ENCODE results near the gene ZNF780A.

Gene ZNF780A

GRCh38 chr19:40070058-40070457 lies 20.7 kb downstream of the ZNF780A start:
- Histone ChIP-seq H3K79me2 (ENCODE audit: low read length) (no peaks in the 10 kb centered on the region), H3K27me3 (ENCODE audit: low read depth, low read length) (no peaks in the 10 kb centered on the region), H4K20me1 (ENCODE audit: insufficient read depth, low read length) (no peaks in the 10 kb centered on the region), H3K27ac (ENCODE audit: low read length) (no peak overlapping the region), H3K9me3 (ENCODE audit: insufficient read depth, low read length) (peaks cover 12% of the 10 kb centered on the region; the same call in 1 of the 2 replicates), H3K9ac (ENCODE audit: low read length) (no peak overlapping the region), H2AFZ (ENCODE audit: low read depth, low read length) (no peak overlapping the region), H3K4me2 (ENCODE audit: low read length) (no peak overlapping the region), H3K4me1 (ENCODE audit: low read length) (no peaks in the 10 kb centered on the region), H3K36me3 (replicated peaks; ENCODE audit: low read depth, low read length) (peaks cover 54% of the 10 kb centered on the region), H3K4me3 (ENCODE audit: low read length) (no peak overlapping the region)
- TF ChIP-seq, protein P1, sequence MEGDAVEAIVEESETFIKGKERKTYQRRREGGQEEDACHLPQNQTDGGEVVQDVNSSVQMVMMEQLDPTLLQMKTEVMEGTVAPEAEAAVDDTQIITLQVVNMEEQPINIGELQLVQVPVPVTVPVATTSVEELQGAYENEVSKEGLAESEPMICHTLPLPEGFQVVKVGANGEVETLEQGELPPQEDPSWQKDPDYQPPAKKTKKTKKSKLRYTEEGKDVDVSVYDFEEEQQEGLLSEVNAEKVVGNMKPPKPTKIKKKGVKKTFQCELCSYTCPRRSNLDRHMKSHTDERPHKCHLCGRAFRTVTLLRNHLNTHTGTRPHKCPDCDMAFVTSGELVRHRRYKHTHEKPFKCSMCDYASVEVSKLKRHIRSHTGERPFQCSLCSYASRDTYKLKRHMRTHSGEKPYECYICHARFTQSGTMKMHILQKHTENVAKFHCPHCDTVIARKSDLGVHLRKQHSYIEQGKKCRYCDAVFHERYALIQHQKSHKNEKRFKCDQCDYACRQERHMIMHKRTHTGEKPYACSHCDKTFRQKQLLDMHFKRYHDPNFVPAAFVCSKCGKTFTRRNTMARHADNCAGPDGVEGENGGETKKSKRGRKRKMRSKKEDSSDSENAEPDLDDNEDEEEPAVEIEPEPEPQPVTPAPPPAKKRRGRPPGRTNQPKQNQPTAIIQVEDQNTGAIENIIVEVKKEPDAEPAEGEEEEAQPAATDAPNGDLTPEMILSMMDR (IDR thresholded peaks at IDR 0.05; ENCODE audit: low read depth, low read length): no peak
- TF ChIP-seq EZH2phosphoT487 (IDR thresholded peaks at IDR 0.05; ENCODE audit: low read depth): no peak

- Histone ChIP-seq H3K36me3 (replicated peaks; ENCODE audit: low read depth, low read length) (peaks cover 5% of the 10 kb centered on the region), H3K9me3 (ENCODE audit: insufficient read depth, low read length) (peaks cover 37% of the 10 kb centered on the region), H4K20me1 (ENCODE audit: insufficient read depth, low read length) (no peaks in the 10 kb centered on the region), H3K27ac (ENCODE audit: low read length) (no peak overlapping the region), H3K4me3 (ENCODE audit: low read length) (no peak overlapping the region), H3K4me2 (ENCODE audit: low read length) (no peak overlapping the region), H2AFZ (ENCODE audit: low read depth, low read length) (no peak overlapping the region), H3K79me2 (ENCODE audit: low read length) (peaks cover 11% of the 10 kb centered on the region), H3K9ac (ENCODE audit: low read length) (no peak overlapping the region), H3K27me3 (ENCODE audit: low read depth, low read length) (no peaks in the 10 kb centered on the region), H3K4me1 (ENCODE audit: low read length) (peaks cover 9% of the 10 kb centered on the region; the same call in 1 of the 2 replicates)
- no peak for TF ChIP-seq EZH2phosphoT487 (IDR thresholded peaks at IDR 0.05; ENCODE audit: low read depth)
- TF ChIP-seq, protein P1 (IDR thresholded peaks at IDR 0.05; ENCODE audit: low read depth, low read length): no peak
These were observed 31.1 kb downstream of the ZNF780A start for GRCh38 chr19:40059624-40060023.

- H2AFZ ChIP-seq (ENCODE audit: low read depth, low read length): no peak overlapping the region
These were observed 33.6 kb downstream of the ZNF780A start for GRCh38 chr19:40057166-40057565.

GRCh38 chr19:40056505-40056904 lies 34.2 kb downstream of the ZNF780A start:
- H3K4me3 ChIP-seq (ENCODE audit: low read length): peak overlapping the region; percentile 84
- TF ChIP-seq, protein P1 (IDR thresholded peaks at IDR 0.05; ENCODE audit: low read depth, low read length): no peak
- TF ChIP-seq EZH2phosphoT487 (IDR thresholded peaks at IDR 0.05; ENCODE audit: low read depth): no peak
- H3K4me2 ChIP-seq (ENCODE audit: low read length): peak overlapping the region; percentile 60
- peaks cover 11% of the 10 kb centered on the region for H3K36me3 ChIP-seq (replicated peaks; ENCODE audit: low read depth, low read length)
- H3K9me3 ChIP-seq (ENCODE audit: insufficient read depth, low read length): peaks cover 35% of the 10 kb centered on the region
- peak overlapping the region; percentile 89 for H2AFZ ChIP-seq (ENCODE audit: low read depth, low read length)
- H3K4me1 ChIP-seq (ENCODE audit: low read length): peaks cover 9% of the 10 kb centered on the region; the same call in 1 of the 2 replicates
- peaks cover 27% of the 10 kb centered on the region for H3K79me2 ChIP-seq (ENCODE audit: low read length)
- no peaks in the 10 kb centered on the region for H3K27me3 ChIP-seq (ENCODE audit: low read depth, low read length)
- 0 out of 2 replicates have a peak overlapping the region, but pooled peaks have one; percentile 3 for H3K27ac ChIP-seq (ENCODE audit: low read length)
- no peaks in the 10 kb centered on the region for H4K20me1 ChIP-seq (ENCODE audit: insufficient read depth, low read length)
- H3K9ac ChIP-seq (ENCODE audit: low read length): peak overlapping the region; percentile 65

More at GRCh38 chr19:40057166-40057565, 33.6 kb downstream of the ZNF780A start:
- no peak overlapping the region for H3K27ac ChIP-seq (ENCODE audit: low read length)
- H3K79me2 ChIP-seq (ENCODE audit: low read length): peaks cover 23% of the 10 kb centered on the region
- H3K4me3 ChIP-seq (ENCODE audit: low read length): peak overlapping the region; percentile 84; the same call in 1 of the 2 replicates
- peak overlapping the region; percentile 60; the same call in 1 of the 2 replicates for H3K4me2 ChIP-seq (ENCODE audit: low read length)
- no peaks in the 10 kb centered on the region for H4K20me1 ChIP-seq (ENCODE audit: insufficient read depth, low read length)
- TF ChIP-seq, protein P1 (IDR thresholded peaks at IDR 0.05; ENCODE audit: low read depth, low read length): no peak
- TF ChIP-seq EZH2phosphoT487 (IDR thresholded peaks at IDR 0.05; ENCODE audit: low read depth): no peak
- H3K9me3 ChIP-seq (ENCODE audit: insufficient read depth, low read length): peaks cover 35% of the 10 kb centered on the region
- no peak overlapping the region for H3K9ac ChIP-seq (ENCODE audit: low read length)
- H3K36me3 ChIP-seq (replicated peaks; ENCODE audit: low read depth, low read length): peaks cover 9% of the 10 kb centered on the region
- H3K4me1 ChIP-seq (ENCODE audit: low read length): peaks cover 9% of the 10 kb centered on the region; the same call in 1 of the 2 replicates
- no peaks in the 10 kb centered on the region for H3K27me3 ChIP-seq (ENCODE audit: low read depth, low read length)

Measured in OCI-LY3 (cell line).